ENCODE results near the gene ABCC4.

Gene ABCC4

DNA sequence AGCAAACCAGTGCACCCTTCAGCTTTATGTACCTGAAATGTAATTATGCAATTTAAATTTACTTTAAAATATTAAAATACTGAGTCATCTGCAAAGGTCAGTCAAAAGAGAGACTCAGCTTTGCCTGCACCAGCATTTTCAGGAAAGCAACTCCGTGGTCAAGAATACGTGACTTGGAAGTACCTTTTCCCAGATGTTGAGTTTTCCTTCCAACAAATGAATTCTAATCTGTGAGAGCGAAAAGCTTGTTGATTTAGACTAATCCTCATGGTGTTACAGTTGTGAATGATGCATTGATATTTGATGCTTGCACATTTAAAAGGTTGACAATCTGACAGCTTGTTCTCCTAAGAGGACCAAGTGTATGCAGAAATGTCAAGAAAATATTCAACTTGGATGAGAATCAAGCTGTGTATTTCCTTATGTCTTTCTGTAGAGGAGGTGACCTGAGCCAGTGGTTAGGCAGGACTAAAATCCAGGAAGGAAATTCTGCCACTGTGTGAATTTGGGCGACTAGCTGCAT lies 270.4 kb downstream of the ABCC4 start:
- DNase-seq: no peak

DNA sequence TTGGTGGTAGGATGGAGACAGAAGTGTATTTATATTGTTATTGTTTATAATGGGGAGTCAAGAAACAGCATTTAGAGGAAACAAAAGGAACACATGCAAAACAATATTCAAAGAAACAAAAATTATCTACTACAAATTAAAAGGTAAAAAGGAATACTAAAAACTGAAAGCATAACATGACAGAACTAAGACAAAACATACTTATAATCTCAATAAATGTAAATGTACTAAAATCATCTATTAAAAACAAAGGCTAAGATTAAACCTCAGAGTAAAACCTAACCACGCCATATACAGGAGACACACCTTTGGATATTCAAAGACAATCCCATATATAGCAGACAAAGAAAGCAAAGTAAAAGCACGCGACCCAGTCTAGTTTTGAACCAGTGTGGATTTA lies 273.6 kb downstream of the ABCC4 start:
- no peak for DNase-seq

DNA sequence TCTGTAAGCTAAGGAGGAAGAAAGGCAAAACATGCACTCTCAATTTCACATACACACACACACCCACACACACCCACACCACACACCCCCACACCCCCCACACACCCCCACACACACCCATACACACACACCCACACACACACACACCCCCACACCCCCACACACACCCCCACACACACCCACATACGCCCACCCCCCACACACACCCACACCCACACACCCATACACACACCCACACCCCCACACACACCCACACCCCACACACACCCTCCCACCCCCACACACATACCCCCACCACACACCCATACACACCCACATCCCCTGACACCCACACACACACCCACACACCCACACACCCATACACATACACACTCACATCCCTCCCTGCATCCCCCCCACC lies 276.1 kb downstream of the ABCC4 start:
- DNase-seq: no peak

DNA sequence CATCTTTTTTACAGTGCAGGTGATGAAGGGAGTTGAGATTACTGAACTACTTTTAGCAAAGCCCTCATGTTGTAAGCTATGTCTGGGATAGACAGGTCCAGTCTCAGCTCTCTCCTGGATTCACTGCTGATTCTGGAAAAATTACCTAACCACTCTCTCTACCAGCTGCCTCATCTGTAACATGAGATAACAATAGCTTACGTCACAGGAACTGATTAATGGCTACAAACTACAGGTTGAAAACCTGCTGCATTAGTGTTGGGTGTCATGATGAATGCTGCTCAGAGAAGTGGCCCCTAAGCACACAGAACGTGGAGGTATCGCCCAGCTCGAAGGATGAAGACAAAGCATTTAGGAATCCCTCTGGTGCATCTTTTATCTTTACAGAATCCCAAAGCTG lies 277.8 kb downstream of the ABCC4 start:
- DNase-seq: no peak

DNA sequence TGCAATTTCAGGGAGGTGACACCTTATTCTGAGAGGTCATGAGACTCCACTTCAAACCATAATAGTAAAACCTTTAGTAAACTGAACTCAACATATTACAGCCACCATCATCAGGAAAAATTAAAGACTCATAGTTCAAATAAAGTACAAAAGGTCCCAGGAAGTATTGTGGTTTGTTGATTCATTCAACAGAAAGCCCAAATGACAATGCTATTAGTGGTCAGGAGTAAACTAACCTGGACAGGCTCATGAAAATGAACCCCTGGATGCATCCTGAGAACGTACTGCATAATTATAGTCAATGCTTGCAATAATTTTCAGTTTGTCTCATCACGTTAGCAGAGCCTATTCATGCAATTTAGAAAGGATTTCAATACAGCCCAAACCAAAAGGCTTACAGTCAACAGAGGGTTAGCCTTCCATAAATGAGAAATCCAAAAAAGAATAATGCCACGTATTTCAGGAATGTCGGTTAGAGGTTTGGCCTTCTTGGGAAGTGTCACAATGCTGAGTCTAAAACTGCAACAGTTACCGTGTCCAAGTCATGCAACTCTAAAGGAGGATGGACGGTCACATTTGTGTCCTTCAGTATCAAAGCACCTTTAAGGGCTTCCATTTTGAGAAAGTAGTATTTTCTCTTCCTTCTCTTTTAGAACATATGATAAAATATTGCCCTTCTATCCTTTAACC lies 280.8 kb downstream of the ABCC4 start:
- DNase-seq: no peak

DNA sequence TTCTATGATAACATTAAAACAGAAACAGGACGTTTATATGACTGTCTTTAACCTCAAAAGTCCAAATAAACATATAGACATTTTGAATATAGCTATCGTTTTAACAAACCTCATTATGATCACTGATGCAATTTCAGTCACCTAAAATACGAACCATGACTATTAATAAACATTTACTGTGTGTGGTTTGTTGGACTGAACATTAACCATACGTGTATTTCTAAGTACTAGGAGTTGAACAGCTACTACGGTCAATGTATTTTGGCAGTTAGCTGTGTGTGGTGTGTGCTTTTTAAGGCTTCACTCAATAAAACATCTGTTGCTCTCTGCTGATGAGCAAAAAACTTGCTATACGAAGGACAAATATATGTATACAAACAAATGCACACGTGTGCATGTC lies 281.4 kb downstream of the ABCC4 start:
- DNase-seq: no peak

DNA sequence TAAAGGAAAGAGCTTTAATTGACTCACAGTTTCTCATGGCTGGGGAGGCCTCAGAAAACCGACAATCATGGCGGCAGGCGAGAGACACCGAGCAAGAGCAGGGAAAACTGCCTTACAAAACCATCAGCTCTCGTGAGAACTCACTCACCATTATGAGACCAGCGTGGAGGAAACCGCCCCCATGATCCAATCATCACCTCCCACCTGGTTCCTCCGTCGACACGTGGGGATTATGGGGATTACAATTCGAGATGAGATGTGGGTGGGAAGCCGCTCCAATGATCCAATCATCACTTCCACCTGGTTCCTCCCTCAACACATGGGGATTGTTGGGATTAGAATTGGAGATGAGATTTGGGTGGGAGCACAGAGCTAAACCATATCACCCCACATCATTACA lies 293.9 kb downstream of the ABCC4 start:
- DNase-seq: no peak

DNA sequence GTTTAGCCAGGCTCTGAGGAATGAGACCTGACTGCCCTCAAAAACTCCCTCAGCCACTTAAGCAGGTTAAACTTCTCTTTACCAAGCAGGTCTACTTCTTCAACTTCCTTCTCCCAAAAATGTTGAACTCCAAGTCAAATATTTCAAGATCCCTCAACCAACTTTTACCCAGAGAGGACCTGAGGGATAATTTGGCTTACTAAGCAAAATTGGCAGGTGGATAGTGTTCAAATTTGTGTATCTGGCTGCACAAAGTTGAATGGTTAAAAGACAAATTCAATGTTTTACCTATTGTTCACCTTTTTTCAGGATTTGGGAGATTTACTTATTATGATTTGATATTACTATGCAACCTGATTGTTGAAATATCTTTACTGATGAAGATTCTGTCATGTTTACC lies 296.0 kb downstream of the ABCC4 start:
- DNase-seq: no peak

DNA sequence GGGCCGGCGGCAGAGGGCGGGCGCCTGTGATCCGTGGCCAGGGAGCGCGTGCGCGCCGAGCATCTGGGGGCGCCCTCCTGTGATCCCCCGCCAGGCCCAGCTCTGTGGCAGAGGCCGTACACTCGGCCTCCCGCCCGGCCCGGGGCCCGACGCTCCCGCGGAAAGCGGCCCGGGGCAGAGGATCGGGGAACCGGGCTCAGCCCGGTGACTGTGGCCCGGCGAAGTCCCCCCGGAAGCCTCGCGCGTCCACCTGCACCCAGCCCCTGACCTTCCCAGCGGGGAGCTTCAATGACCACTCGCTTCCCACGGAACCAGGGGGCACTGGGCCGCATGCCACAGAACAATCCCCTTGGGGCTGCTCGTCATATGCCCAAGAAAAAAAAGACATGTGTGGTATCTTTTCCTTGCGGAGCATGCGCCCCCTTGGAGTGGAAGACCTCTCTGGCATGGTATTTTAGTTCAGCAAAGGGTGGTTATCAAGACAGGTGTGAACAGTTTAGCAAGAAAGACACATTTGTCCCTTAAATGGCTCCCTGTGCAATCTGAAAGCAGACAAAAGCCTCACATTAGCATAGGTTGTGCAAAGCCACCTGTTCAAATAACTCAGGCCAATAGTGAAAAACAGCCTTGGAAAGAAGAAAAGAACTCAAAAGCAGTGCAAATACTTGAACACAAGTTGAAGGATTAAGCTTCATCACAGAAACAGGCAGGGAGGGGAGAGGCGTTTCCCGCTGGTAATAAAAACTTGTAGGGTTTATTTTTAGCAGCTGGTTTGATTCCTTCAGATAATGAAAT lies 298.0 kb downstream of the ABCC4 start:
- no peak for DNase-seq

DNA sequence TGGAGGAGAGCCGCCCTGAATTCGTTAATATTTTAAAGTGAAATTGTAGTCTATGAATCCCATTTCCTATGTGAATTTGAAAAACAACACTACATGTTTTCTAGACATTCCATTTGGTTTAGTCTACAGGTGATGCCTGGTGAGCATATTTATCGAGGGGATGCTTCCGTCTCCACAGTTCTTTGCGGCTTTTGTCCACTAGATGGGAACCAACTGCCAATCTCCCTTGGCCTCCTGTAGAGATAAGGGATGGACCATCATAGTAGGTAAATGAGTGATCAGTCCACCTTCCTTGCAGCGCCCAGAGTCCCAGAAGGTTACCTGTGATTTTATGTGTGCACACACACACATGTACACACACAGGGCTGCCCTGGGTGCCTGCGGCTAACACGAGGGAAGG lies 299.1 kb downstream of the ABCC4 start:
- DNase-seq: no peak

DNA sequence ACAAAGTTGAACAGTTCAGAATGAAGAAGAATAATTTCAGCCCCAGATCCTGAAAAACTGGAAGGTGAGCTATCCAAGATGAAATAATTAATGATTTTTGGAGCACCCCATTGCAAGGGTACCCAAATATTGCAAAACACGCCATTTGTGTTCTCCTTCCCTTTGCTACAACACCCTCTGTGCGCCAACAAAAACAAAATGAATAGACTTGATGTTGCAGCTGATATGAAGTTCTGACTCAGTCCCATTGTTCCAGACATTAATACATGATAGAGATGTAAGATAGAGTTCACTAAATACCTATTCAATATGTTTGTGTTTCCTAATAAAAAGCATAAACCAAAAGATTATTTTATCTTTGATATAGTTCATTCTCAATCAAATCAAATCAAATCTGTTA lies 301.4 kb downstream of the ABCC4 start:
- no peak for DNase-seq

DNA sequence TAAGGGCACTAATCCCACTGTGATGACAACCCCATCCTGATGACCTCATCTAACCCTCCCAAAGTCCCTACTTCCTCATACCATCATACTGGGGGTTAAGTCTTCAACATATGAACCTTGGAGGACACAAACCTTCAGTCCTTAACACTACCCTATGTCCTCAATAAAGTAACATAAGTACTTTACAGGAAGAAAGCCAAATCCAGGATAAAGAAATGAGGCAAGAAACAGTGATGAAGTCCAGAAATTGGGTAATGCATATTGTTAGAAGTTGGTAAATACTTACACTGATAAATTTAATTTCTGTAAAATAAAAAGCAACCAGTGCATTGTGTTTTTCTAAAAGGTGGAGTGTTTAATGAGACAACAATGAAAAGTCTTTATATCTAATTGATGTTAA lies 304.1 kb downstream of the ABCC4 start:
- no peak for DNase-seq

DNA sequence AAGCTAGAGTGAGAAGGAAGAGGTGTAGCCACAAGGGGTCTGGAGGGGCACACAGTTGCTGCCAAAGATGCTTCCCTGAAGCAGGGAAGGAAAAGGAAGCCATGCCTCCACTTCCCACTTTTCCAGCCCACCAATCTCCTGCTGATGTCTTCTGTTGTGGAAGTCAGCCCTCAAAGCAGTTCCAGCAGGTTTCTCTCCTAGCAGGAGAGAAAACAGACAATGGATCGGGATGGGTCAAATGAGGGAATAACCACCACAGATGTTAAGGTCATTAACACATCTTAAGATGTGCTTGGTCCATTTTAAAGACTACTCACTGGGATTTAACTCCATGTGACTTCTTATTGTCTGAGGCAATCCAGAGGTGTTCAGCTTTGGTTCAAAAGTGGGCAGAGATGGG lies 304.8 kb downstream of the ABCC4 start:
- no peak for DNase-seq

DNA sequence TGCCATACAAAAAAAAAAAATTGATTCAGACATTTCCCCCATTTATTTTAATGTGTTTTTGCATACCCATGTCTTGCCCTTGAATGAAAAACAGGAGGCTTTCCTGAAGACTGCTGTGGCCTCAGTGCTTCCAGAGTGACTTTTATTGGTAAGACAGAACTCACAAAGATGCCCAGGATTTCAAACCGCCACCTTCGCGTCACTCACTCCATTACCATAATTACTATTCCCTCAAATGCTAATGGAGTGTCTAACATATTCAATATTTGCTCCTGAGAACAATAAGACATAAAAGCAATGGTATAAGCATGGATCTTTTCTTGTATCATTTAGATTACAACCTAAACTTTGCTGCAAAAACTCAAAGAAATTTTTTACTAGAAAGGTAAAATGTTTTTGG lies 306.7 kb downstream of the ABCC4 start:
- no peak for DNase-seq

DNA sequence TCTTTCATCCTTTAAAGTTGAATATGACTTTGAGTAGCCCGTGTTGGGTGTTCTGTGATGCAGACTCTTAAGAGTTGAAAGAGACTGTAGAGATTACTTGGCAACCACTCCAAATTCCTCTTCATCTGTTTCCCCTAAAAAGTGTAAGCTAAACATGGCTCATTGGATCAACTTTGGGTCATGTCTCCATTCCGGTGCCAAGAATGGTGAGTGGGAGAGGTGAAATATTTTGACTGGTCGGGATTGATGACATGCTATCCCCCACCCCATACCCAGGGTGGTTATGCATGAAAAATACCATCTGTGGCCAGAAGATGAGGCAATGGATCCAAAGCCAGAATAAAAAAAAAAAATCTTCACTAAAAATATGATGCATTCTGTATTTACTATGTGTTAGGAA lies 307.6 kb downstream of the ABCC4 start:
- DNase-seq: no peak

DNA sequence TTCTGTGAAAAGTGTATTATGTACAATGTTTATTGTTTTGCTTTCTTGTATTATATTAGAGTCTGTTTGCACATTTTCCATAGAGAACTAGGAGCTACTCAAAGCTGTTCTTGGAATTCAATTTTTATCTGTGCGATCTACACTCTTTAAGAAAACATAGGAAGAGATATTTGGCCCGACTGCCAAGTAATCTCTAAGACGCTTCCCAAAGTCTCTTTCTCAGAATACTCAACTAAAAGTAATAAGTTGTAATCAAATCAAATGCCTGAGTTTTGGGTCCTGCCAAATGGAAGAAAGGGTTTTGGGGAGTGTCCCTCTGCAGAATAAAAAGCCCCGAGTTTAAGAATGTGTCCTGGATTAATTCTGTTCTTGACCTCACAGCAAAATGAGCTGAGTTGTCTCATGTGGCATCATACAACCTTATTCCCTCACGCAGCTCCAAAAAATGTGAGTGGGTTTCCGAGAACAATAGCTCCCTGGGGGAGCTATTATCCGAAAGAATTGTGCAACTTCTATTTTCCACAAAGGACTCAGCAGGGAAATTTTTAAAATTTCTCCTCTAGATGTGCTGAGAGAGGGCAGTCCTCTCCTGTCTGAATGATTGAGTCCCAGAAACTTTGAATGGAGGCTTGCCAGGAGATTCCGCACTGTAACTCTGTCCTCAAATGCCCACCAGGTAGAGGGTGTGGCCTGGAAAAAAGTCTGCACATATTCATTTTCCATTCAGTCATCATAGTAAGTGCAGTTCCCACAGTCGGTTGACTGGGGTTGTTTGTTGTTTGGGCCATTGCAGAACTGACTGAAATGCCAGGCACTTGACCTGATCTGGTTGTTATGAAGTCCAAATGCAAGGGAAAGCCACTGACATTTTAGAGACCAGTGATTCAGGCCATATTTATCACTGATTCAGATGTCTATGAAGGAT lies 309.0 kb downstream of the ABCC4 start:
- DNase-seq: no peak

DNA sequence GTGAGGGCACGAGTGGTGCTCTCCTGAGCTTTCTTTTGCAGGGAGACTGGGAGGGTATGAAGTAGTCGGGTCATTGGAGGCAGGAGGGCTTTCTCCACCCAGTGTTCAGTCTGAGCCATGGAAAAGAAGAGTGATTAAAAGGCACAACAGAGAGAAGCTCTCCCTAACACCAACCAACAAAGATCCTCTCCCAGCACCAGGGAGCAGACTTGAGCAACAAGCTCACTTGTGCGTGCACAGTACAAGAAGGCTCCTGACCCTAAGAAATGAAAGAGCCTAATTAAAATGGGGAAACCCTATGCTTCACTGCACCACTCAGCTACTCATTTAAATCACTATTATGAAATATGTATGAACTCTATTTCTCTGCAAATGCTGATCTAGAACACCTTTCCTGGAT lies 312.6 kb downstream of the ABCC4 start:
- no peak for DNase-seq

DNA sequence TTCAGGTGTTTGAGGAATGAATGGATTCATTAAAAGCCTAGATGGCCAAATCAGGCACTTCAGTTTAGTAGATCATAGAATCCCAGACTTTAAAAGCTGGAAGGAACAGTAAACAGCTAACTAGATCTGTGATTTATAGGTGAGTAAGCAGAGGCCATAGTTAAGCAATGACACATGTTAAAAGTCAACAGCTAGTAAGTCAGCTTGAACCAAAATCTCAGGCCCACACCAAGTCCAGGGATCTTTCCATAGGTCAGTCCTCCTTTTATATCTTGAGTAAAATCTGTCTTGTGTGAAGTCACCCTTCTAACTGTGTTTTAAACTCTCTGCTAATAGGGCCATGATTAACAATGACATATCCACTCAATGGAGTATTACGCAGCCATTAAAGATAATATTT lies 313.4 kb downstream of the ABCC4 start:
- DNase-seq: no peak

DNA sequence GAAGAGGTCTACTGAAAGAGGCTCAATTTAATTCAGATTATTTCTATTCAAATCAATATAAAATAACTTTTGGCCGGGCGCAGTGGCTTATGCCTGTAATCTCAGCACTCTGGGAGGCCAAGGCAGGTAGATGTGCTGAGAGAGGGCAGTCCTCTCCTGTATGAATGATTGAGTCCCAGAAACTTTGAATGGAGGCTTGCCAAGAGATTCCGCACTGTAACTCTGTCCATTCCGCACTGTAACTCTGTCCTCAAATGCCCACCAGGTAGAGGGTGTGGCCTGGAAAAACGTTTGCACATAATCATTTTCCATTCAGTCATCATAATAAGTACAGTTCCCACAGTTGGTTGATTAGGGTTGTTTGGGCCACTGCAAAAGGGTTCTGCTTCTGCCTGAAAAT lies 314.2 kb downstream of the ABCC4 start:
- no peak for DNase-seq

DNA sequence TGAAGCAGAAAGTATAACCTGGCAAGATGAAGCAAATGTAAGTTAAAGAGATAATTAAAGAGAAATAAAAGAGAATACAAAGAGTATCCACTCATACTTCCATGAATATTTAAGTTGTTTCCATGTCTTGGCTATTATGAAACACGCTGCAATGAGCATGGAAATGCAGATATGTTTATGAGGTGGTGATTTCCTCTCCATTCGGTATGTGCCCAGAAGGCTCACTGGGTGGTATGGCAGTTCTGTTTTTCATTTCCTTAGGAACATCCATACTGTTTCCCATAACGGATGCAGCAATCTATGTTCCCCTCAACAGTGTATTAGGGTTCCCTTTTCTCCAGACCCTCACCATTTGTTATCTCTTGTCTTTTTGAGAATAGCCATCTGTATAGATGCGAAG lies 316.3 kb downstream of the ABCC4 start:
- no peak for DNase-seq

DNA sequence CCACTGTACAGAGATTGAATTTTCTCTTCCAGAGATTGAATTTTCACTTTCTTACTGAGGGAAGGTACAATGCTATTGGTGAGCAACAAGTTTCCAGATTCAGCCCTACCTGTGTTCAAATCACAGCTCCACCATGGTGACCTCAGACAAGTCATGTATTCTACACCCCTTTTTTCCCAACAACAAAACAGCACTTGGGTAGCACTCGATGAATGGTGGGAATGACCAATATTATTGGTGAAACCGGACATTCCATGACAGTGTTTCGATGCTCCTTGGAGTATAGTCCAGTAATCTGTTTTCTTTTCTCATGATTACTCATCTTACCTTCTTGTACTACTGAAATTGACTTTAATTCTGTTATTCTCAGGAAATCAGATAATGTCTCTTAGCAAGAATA lies 322.7 kb downstream of the ABCC4 start:
- no peak for DNase-seq

DNA sequence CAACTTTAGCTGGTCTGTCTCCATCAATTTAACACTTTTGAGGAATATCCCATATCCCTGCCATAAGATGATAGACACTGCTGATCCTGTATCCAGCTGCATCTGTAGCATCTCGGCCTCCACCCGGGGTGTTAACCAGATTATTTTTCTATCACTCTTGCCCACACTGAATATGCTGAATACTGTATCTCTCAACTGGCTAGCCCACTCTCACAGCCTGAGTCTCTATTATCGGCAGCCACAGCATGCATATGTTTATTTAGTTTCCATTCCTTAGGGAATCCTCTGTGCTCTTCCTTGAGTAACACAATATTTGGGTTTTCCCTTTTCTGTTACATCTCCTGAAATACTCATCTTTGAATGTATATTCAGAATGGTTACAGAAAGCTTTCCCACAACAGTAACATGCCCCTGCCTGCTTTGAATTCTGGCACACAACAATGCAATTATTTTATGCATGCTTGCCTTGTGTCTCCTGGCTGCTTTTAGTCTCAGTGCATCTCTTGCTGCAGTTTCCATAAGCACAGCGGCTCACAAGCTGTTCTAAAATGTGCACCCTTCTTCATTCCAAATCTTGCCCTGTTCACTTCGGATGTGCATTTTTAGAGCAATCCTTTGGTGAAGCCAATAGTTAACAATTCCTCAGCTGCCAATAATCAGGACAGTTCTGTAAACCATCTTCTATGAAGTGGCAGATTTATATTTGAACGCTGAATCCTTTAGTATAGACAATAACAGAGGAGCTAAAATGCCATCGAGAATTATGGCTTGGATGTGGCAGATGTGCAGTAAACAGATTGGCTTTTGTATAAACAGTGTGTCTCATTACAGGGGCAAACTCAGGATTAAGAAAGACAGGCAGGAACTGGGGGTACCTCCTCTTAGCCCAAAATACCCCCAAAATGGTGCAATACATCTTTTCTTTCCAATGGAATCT lies 327.0 kb downstream of the ABCC4 start:
- no peak for DNase-seq
